Measurements from ENCODE around the gene CDK4. TPM values are rescaled to one million over a fixed set of nuclear protein-coding genes. Genes with fewer than 3 reads are reported as not detected.

The CDK4 gene
- total and polyA plus RNA-seq, 4 donors: 69.7 to 115 (median 89.9) TPM

GRCh38 chr12:57750561-57751431 lies 1.3 kb downstream of the CDK4 start:
- Histone ChIP-seq H3K9ac (ENCODE audit: insufficient read depth in 1 of 2, low read length in 2 of 2) (peak overlapping the region; percentile 91 to 96), H3K27ac (ENCODE audit: low read depth in 1 of 2, low read length in 1 of 2) (peak overlapping the region; percentile 82 to 95), H3K36me3 (ENCODE audit: control insufficient read depth in 4 of 4, insufficient read depth in 4 of 4, low read length in 4 of 4) (peaks cover 9 to 33% (median 24%) of the 10 kb centered on the region in 4 donors), H3K4me3 (peak overlapping the region; percentile 62), H3K4me1 (ENCODE audit: control insufficient read depth in 5 of 5, insufficient read depth in 5 of 5, low read length in 5 of 5) (peaks cover 2 to 34% (median 9%) of the 10 kb centered on the region in 5 donors), H3K27me3 (ENCODE audit: control insufficient read depth in 3 of 3, insufficient read depth in 3 of 3, low read length in 2 of 3) (no peaks in the 10 kb centered on the region), H3K9me3 (ENCODE audit: control insufficient read depth in 4 of 4, insufficient read depth in 3 of 4, low read length in 3 of 4) (no peaks in the 10 kb centered on the region)
- 87 to 92% methylated on average over 15 of the region's 15 CpGs for WGBS, 2 donors
- ATAC-seq (ENCODE audit: insufficient read depth, low FRiP score) (no peak), DNase-seq (no peak)
- TF ChIP-seq CTCF (IDR thresholded peaks at IDR 0.05; ENCODE audit: control extremely low read depth, extremely low read depth): no peak

GRCh38 chr12:57749061-57749460 lies 3.0 kb downstream of the CDK4 start:
- Histone ChIP-seq H3K9ac (ENCODE audit: insufficient read depth in 1 of 2, low read length in 2 of 2) (no peak overlapping the region), H3K9me3 (ENCODE audit: control insufficient read depth in 4 of 4, insufficient read depth in 3 of 4, low read length in 3 of 4) (no peaks in the 10 kb centered on the region), H3K27ac (ENCODE audit: low read depth in 1 of 2, low read length in 1 of 2) (no peak overlapping the region), H3K36me3 (ENCODE audit: control insufficient read depth in 4 of 4, insufficient read depth in 4 of 4, low read length in 4 of 4) (peaks cover 9 to 33% (median 24%) of the 10 kb centered on the region in 4 donors), H3K4me1 (ENCODE audit: control insufficient read depth in 5 of 5, insufficient read depth in 5 of 5, low read length in 5 of 5) (peaks cover 2 to 38% (median 13%) of the 10 kb centered on the region in 5 donors), H3K27me3 (ENCODE audit: control insufficient read depth in 3 of 3, insufficient read depth in 3 of 3, low read length in 2 of 3) (no peaks in the 10 kb centered on the region), H3K4me3 (no peak overlapping the region)
- TF ChIP-seq CTCF (IDR thresholded peaks at IDR 0.05; ENCODE audit: control extremely low read depth, extremely low read depth): no peak
- DNase-seq: no peak
- 90 to 93% methylated on average over 5 of the region's 5 CpGs for WGBS, 2 donors
- ATAC-seq (ENCODE audit: insufficient read depth, low FRiP score): no peak

GRCh38 chr12:57746025-57746424 lies 6.1 kb downstream of the CDK4 start:
- Histone ChIP-seq H3K27me3 (ENCODE audit: control insufficient read depth in 3 of 3, insufficient read depth in 3 of 3, low read length in 2 of 3) (peaks cover 0 to 17% (median 14%) of the 10 kb centered on the region in 3 donors), H3K9me3 (ENCODE audit: control insufficient read depth in 4 of 4, insufficient read depth in 3 of 4, low read length in 3 of 4) (no peaks in the 10 kb centered on the region), H3K4me3 (no peak overlapping the region), H3K9ac (ENCODE audit: insufficient read depth in 1 of 2, low read length in 2 of 2) (no peak overlapping the region), H3K4me1 (ENCODE audit: control insufficient read depth in 5 of 5, insufficient read depth in 5 of 5, low read length in 5 of 5) (peaks cover 0 to 18% (median 6%) of the 10 kb centered on the region in 5 donors), H3K27ac (ENCODE audit: low read depth in 1 of 2, low read length in 1 of 2) (no peak overlapping the region), H3K36me3 (ENCODE audit: control insufficient read depth in 4 of 4, insufficient read depth in 4 of 4, low read length in 4 of 4) (peaks cover 9 to 33% (median 22%) of the 10 kb centered on the region in 4 donors)
- no peak for TF ChIP-seq CTCF (IDR thresholded peaks at IDR 0.05; ENCODE audit: control extremely low read depth, extremely low read depth)
- 90 to 96% methylated on average over 3 of the region's 3 CpGs for WGBS, 2 donors
- no peak for ATAC-seq (ENCODE audit: insufficient read depth, low FRiP score)
- DNase-seq: no peak
